Chondrocyte (in vitro differentiated cells): ENCODE results near the gene SPO11. TPM values are rescaled to one million over a fixed set of nuclear protein-coding genes. Genes with fewer than 3 reads are reported as not detected.

ENCODE experiments used
- DNase-seq: peaks from one replicate; pipeline ENCODE4 v3.0.0; 2021; ENCODE audit warnings: mixed read lengths, low spot score
- H3K27ac Mint-ChIP-seq: one replicate; pipeline ENCODE4 v1.8.0; 2021; ENCODE audit warnings: mild to moderate bottlenecking, moderate library complexity, mixed read lengths; ENCODE audit not compliant: unreplicated experiment
- H3K27me3 Mint-ChIP-seq: 2 replicates; pipeline ENCODE4 v1.8.0; 2021; ENCODE audit warnings: low read depth, mixed read lengths
- H3K36me3 Mint-ChIP-seq: 2 replicates; pipeline ENCODE4 v1.8.0; 2021; ENCODE audit warnings: low read depth, mixed read lengths
- H3K4me1 Mint-ChIP-seq: 2 replicates; pipeline ENCODE4 v1.8.0; 2021; ENCODE audit warnings: low read depth, mild to moderate bottlenecking, mixed read lengths
- H3K4me3 Mint-ChIP-seq: one replicate; pipeline ENCODE4 v1.8.0; 2021; ENCODE audit warnings: mild to moderate bottlenecking, moderate library complexity, mixed read lengths; ENCODE audit not compliant: unreplicated experiment
- H3K9me3 Mint-ChIP-seq: 2 replicates; pipeline ENCODE4 v1.8.0; 2021; ENCODE audit warnings: low read depth, mixed read lengths
- CTCF ChIP-seq: fragments of 200-600 bp; sonication (generic); IDR thresholded peaks from 2 replicates; pipeline ENCODE4 v1.5.0; 2021; ENCODE audit warnings: antibody characterized with exemption, mild to moderate bottlenecking, moderate library complexity
- total RNA-seq: library from RNA; stranded (reverse); gene quantifications from 3 replicates; pipeline ENCODE4 v1.2.1, GENCODE V29; 2021

Gene SPO11
- total RNA-seq, 1 donor from 2014 or later = not detected

- no peak for DNase-seq
- Mint-ChIP-seq H3K36me3 (no peaks in the 10 kb centered on the region), H3K4me3 (no peak overlapping the region), H3K27ac (no peak overlapping the region), H3K4me1 (peaks cover 5% of the 10 kb centered on the region), H3K9me3 (no peaks in the 10 kb centered on the region), H3K27me3 (peaks cover 67% of the 10 kb centered on the region)
- TF ChIP-seq CTCF = no peak
Measured at GRCh38 chr20:57291003-57291402, 38.6 kb upstream of the SPO11 start.

- no peak overlapping the region for H3K4me3 Mint-ChIP-seq
- no peaks in the 10 kb centered on the region for H3K9me3 Mint-ChIP-seq
- H3K27ac Mint-ChIP-seq = no peak overlapping the region
- H3K27me3 Mint-ChIP-seq = peaks cover 63% of the 10 kb centered on the region
- peaks cover 5% of the 10 kb centered on the region for H3K4me1 Mint-ChIP-seq
- H3K36me3 Mint-ChIP-seq = no peaks in the 10 kb centered on the region
- DNase-seq = no peak
- no peak for TF ChIP-seq CTCF
Measured at GRCh38 chr20:57291694-57292093, 37.9 kb upstream of the SPO11 start.

- Mint-ChIP-seq H3K9me3 (no peaks in the 10 kb centered on the region), H3K27ac (no peak overlapping the region), H3K27me3 (peaks cover 55% of the 10 kb centered on the region), H3K36me3 (no peaks in the 10 kb centered on the region), H3K4me3 (no peak overlapping the region), H3K4me1 (peaks cover under 1% of the 10 kb centered on the region)
- DNase-seq = no peak
- TF ChIP-seq CTCF = no peak
Measured at GRCh38 chr20:57292611-57293010, 37.0 kb upstream of the SPO11 start.

- Mint-ChIP-seq H3K9me3 (no peaks in the 10 kb centered on the region), H3K4me3 (no peak overlapping the region), H3K36me3 (no peaks in the 10 kb centered on the region), H3K4me1 (no peaks in the 10 kb centered on the region), H3K27me3 (peaks cover 43% of the 10 kb centered on the region), H3K27ac (no peak overlapping the region)
- no peak for DNase-seq
- TF ChIP-seq CTCF = no peak
Measured at GRCh38 chr20:57293995-57294394, 35.6 kb upstream of the SPO11 start.

GRCh38 chr20:57294550-57294949 lies 35.1 kb upstream of the SPO11 start:
- Mint-ChIP-seq H3K9me3 (no peaks in the 10 kb centered on the region), H3K27me3 (peaks cover 40% of the 10 kb centered on the region), H3K4me1 (no peaks in the 10 kb centered on the region), H3K27ac (no peak overlapping the region), H3K4me3 (no peak overlapping the region), H3K36me3 (no peaks in the 10 kb centered on the region)
- DNase-seq = no peak
- TF ChIP-seq CTCF = no peak
